Measurements from ENCODE around the gene TBC1D9B. TPM values are rescaled to one million over a fixed set of nuclear protein-coding genes. Genes with fewer than 3 reads are reported as not detected.
A peak's percentile ranks its signal among the peaks of the same experiment; 100 is the strongest.

Gene TBC1D9B
- total RNA-seq, 2 donors from 2014 or later: 61.6 to 74.1 TPM

DNA sequence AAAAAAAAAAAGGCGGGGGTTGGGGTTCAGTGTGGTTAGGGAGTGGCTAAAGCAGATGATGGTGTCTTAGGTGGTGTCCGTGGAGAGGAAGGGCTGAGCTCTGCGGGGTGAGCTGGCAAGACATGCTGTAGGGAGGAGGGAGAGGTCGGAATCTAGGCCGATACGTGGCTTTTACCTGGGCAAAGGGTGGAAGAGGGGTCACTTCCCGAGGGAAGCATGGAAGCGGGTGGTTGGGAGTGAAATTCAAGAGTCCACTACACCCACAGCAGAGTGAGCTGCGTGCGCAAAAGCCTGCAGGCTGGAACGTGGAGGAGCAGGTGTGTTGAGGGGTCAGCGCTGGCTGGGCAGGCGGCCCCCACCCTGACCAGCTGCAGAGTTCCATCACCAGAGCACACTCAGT is 17.8 kb downstream of the TBC1D9B start:
- peaks cover 5% of the 10 kb centered on the region for H3K4me1 Mint-ChIP-seq
- peak overlapping the region; percentile 54 for H3K27ac Mint-ChIP-seq
- ATAC-seq: no peak
- peaks cover 12% of the 10 kb centered on the region for H3K36me3 Mint-ChIP-seq (ENCODE audit: low read depth)
- H3K4me3 Mint-ChIP-seq: no peak overlapping the region
- H3K9me3 ChIP-seq (ENCODE audit: control insufficient read depth, low read length, poor library complexity, severe bottlenecking): no peaks in the 10 kb centered on the region
- DNase-seq: no peak
- H3K27me3 Mint-ChIP-seq: no peaks in the 10 kb centered on the region

DNA sequence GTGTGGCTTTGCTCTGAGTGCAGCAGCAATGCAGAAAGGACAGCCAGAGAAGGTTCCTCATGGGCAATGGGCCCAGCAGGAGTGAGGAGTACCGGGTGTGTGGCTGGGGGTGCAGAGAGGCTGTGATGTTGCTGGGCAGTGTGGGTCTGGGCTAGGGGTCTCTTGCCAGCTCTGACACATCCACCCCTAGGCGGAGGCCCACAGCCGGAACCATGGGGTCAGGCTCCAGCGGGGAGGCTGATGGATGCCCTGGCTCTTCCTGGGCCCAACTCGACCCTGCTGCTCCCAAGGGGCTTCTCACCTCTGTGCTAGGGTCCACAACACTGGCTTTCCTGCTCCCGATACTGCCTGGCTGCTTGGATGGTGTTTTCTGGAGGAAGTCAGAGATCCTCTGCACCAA is 19.9 kb downstream of the TBC1D9B start:
- no peaks in the 10 kb centered on the region for H3K27me3 Mint-ChIP-seq
- ATAC-seq (no peak), DNase-seq (no peak)
- peaks cover 5% of the 10 kb centered on the region for H3K4me1 Mint-ChIP-seq
- H3K4me3 Mint-ChIP-seq: no peak overlapping the region
- no peak overlapping the region for H3K27ac Mint-ChIP-seq
- H3K36me3 Mint-ChIP-seq (ENCODE audit: low read depth): peaks cover 15% of the 10 kb centered on the region
- no peaks in the 10 kb centered on the region for H3K9me3 ChIP-seq (ENCODE audit: control insufficient read depth, low read length, poor library complexity, severe bottlenecking)

DNA sequence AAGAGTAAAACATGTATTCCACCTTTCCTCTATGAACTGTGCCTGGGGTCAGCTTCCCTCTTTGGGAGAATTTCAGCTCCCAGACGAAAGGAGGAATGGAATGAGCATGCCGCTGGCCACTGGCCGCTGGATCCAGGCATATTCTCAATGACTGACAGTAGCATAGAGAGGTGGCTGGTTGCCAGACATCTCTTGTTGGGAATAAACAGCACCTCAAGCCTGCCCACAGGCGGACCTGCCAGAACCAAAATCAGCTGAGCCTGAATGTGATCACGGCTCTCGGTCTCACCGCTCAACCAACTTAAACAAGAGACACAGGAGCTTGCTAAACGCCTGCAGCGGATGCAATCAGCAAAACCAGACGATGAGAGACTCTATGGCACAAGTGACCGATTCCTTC is 20.6 kb downstream of the TBC1D9B start:
- H3K36me3 Mint-ChIP-seq (ENCODE audit: low read depth): peaks cover 15% of the 10 kb centered on the region

DNA sequence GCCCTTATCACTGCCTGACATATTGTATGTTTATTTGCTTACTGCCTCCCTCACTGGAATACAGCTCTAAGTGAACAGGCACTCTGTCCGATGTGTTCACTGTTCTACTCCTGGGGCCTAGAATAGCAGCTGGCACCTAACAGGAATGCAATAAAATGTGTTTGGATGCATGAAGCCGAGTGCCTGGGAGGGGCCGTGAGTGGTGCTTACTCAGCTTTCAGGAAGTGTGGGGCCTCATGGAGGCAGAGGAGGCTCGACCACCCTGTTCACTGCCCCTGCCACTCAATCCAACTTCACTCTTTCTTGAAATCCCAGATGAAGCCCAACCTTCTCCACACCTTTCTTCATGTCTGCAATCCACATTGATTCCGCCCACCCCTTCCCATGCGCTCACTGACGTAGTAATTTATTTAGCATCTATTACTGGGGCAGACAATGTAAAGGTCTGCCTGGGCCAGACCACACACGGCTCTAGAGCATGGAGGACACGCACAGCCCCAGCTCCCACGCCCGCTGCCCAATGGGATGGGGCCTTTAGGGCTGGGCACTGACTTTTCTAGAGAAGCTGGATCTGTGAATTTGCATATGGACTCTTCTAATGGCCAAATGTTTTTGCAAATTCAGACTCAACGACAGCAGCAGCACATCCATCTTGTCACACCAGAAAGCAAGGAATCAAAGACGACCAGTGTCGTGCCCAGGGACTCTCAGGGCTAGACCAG is 21.3 kb downstream of the TBC1D9B start:
- Mint-ChIP-seq H3K36me3 (ENCODE audit: low read depth) (peaks cover 14% of the 10 kb centered on the region), H3K27me3 (no peaks in the 10 kb centered on the region), H3K27ac (no peak overlapping the region), H3K4me1 (peaks cover 3% of the 10 kb centered on the region), H3K4me3 (no peak overlapping the region)
- H3K9me3 ChIP-seq (ENCODE audit: control insufficient read depth, low read length, poor library complexity, severe bottlenecking): no peaks in the 10 kb centered on the region
- ATAC-seq (no peak), DNase-seq (no peak)

More for the DNA sequence above, 20.6 kb downstream of the TBC1D9B start:
- no peaks in the 10 kb centered on the region for H3K27me3 Mint-ChIP-seq
- H3K9me3 ChIP-seq (ENCODE audit: control insufficient read depth, low read length, poor library complexity, severe bottlenecking): no peaks in the 10 kb centered on the region
- H3K4me3 Mint-ChIP-seq: no peak overlapping the region
- no peak overlapping the region for H3K27ac Mint-ChIP-seq
- peaks cover 5% of the 10 kb centered on the region for H3K4me1 Mint-ChIP-seq
- ATAC-seq (no peak), DNase-seq (no peak)

DNA sequence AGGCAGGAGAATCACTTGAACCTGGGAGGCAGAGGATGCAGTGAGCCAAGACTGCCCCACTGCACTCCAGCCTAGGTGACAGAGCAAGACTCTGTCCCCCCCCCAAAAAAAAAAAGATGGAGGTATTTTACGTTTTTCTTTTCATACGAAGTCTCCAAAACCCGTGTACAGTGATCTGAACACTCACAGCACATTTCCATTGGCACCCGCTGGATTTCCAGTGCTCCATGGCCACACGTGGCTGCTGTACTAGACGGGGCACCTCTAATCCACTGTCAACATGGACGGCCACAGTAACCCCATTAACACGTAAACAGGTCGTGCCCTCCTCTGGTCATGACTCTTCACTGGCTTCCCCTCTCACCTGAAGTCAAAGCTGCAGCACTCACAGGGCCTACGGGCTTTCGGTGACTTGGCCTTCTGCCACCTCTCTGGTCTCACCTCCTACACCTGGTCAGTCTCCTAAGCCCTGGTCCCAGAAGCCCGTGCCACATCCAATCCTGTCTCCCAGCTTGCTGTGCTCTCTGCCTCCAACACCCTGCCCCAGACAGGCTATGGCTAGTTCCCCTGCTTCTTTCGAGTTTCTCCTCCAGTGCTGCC is 22.1 kb downstream of the TBC1D9B start:
- no peak overlapping the region for H3K4me3 Mint-ChIP-seq
- DNase-seq (no peak), ATAC-seq (no peak)
- H3K9me3 ChIP-seq (ENCODE audit: control insufficient read depth, low read length, poor library complexity, severe bottlenecking): no peaks in the 10 kb centered on the region
- H3K27me3 Mint-ChIP-seq: no peaks in the 10 kb centered on the region
- H3K4me1 Mint-ChIP-seq: peaks cover 3% of the 10 kb centered on the region
- no peak overlapping the region for H3K27ac Mint-ChIP-seq
- H3K36me3 Mint-ChIP-seq (ENCODE audit: low read depth): peaks cover 12% of the 10 kb centered on the region

DNA sequence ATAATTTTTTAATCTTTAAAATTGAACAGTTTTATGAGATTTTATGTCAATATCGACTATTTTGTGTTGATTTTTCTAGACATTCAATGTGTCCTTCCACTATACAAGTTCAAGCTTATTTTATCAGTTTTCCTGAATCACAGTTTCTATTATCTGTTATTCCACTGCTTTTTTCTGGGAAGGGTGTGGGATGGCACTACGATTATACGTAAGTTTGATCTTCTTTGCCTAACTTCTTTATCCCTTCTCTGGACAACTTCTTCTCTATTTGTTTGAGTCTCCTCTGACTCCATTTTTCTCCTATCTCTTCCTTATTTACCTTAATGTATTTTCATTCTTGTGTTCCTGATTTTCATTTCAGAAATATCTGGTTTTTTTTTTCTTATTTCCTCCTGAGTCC is 24.5 kb downstream of the TBC1D9B start:
- no peak for ATAC-seq
- Mint-ChIP-seq H3K4me3 (no peak overlapping the region), H3K27ac (no peak overlapping the region), H3K4me1 (no peaks in the 10 kb centered on the region), H3K36me3 (ENCODE audit: low read depth) (peaks cover 6% of the 10 kb centered on the region), H3K27me3 (no peaks in the 10 kb centered on the region)
- no peaks in the 10 kb centered on the region for H3K9me3 ChIP-seq (ENCODE audit: control insufficient read depth, low read length, poor library complexity, severe bottlenecking)
- no peak for DNase-seq

DNA sequence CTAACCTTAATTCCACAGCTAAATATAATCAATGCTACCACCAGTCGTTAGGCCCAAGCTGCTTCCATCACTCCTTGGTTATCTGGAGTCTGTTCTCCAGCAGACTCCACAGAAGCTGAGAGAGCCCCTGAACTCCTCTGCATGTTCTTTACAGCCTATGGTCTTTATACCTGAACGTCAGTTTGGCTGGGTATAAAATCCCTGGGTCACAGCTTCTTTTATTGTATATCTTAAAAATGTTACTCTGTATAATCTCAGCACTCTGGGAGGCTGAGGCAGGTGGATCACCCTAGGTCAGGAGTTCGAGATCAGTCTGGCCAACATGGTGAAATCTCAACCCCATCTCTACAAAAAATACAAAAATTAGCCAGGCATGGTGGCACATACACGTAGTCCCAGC is 25.4 kb downstream of the TBC1D9B start:
- Mint-ChIP-seq H3K4me3 (no peak overlapping the region), H3K27ac (no peak overlapping the region), H3K36me3 (ENCODE audit: low read depth) (peaks cover 12% of the 10 kb centered on the region), H3K4me1 (peaks cover 5% of the 10 kb centered on the region), H3K27me3 (no peaks in the 10 kb centered on the region)
- ATAC-seq: no peak
- no peaks in the 10 kb centered on the region for H3K9me3 ChIP-seq (ENCODE audit: control insufficient read depth, low read length, poor library complexity, severe bottlenecking)
- no peak for DNase-seq

DNA sequence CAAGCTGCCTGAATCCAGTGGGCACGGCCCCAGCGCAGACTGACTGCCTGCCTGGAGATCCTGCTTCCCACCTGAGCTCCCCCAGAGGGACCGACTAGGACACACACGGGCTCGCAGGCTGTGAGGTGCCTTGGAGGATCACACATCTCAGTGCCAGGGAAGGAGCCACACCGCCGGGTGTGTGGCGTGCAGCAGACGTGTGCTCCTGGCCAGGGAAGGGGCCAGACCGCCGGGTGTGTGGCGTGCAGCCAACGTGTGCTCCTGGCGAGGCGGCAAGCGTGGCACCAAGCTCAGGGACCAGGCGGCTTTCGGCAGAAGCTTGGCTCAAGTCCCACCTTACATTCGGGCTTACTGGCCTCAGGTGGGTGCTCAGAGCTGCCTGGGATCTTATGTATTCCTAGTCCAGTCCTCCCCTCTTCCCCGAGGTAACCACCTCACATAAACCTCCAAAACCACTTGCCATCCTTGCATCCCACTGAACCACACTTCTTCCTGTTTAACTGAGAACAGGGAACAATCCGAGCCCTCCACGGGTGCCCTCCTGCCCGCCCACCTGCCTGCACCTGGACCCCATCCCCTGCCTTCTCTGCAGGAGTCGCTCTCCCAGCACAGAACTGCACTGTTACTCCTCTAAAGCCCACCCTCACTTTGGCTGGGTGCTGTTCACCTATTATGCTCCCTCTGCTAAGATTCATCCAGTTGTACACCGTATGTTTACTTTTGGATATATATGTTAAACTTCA is 26.7 kb downstream of the TBC1D9B start:
- no peak overlapping the region for H3K27ac Mint-ChIP-seq

DNA sequence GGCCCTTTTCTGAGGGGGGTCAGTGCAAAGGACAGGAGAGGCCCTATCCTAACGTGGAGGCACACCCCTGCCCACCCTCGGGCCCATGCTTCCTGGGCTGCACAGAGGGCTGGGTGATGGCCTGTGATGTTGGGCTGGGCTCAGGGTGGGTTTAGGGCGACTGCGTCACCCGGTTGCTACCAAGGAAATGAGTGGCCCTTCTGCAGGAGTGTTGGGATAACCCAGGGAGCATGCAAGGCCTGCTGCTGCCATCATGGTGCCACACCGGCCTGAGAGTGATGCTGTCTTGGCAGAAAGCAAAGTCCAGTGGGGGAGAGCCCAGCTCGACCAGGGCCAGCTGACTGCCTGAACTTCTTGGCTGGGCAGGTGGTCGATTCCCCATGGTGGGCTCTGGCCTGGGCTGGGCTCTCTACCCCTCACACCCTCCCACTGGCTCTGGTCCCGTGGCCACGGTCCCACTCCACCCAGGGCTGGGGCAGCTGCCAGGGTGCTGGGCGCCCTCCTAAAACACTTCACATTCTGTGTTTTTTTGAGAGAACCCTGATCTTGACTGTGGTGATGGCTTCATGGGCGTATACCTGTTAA is 27.5 kb downstream of the TBC1D9B start:
- no peak for ATAC-seq
- H3K27me3 Mint-ChIP-seq: no peaks in the 10 kb centered on the region
- H3K27ac Mint-ChIP-seq: no peak overlapping the region
- peaks cover 5% of the 10 kb centered on the region for H3K4me1 Mint-ChIP-seq
- peaks cover 9% of the 10 kb centered on the region for H3K36me3 Mint-ChIP-seq (ENCODE audit: low read depth)
- no peak for DNase-seq
- H3K9me3 ChIP-seq (ENCODE audit: control insufficient read depth, low read length, poor library complexity, severe bottlenecking): no peaks in the 10 kb centered on the region
- H3K4me3 Mint-ChIP-seq: no peak overlapping the region

More for the DNA sequence above, 26.7 kb downstream of the TBC1D9B start:
- peaks cover 11% of the 10 kb centered on the region for H3K36me3 Mint-ChIP-seq (ENCODE audit: low read depth)
- DNase-seq: no peak
- H3K9me3 ChIP-seq (ENCODE audit: control insufficient read depth, low read length, poor library complexity, severe bottlenecking): no peaks in the 10 kb centered on the region
- peaks cover 5% of the 10 kb centered on the region for H3K4me1 Mint-ChIP-seq
- H3K27me3 Mint-ChIP-seq: no peaks in the 10 kb centered on the region
- ATAC-seq: no peak
- no peak overlapping the region for H3K4me3 Mint-ChIP-seq

DNA sequence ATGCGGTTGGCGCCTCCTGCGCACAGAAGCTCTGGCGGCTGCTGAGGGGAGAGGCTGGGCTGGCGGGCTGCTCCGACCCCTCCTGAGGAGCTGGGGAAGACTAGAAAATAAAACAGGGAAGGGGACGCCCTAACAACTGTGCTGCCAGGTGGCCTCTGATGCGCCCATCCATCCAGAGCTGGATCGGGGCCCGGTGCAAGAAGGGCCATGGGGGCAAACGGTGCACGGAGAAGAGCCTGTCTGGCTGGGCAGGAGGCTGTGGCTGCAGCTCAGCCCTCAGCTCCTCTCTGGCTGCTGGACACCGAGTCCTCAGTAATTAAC is 28.0 kb downstream of the TBC1D9B start:
- Mint-ChIP-seq H3K36me3 (ENCODE audit: low read depth) (peaks cover 9% of the 10 kb centered on the region), H3K27me3 (no peaks in the 10 kb centered on the region), H3K4me3 (no peak overlapping the region), H3K4me1 (peaks cover 5% of the 10 kb centered on the region), H3K27ac (no peak overlapping the region)
- no peak for ATAC-seq
- no peaks in the 10 kb centered on the region for H3K9me3 ChIP-seq (ENCODE audit: control insufficient read depth, low read length, poor library complexity, severe bottlenecking)
- DNase-seq: no peak

DNA sequence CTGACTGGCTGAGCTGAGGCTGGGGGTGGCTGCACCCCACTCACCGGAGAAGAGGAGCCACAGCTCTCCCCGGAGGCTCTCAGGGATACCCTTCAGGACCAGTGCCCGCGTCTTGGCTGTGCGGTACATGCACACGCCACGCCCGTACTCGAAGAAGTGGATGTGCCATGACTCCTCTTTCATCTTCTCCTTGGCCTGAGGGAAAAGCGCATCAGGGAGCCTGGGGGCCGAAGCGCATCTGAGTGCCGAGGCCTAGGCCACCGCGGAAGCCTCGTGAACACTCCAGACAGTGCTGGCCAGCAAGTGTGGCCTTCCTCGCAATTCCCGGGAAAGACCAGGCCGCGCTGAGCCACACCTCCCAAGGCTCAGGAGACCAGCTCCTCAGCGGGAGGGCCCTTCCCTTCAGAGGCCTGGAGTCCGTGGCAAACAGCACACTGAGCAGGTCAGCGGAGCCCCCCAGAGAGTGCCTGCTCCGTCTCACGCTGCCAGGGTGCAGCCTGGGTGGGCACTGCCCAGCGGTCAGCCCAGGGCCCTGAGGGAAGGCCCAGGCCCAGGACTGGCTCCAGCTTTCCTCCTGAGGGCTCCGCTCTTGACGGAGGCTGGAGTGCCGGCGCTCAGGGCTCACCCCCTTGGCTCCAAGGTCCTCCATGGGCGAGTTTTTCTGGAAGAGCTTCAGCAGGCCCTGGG is 28.6 kb downstream of the TBC1D9B start:
- Mint-ChIP-seq H3K27ac (no peak overlapping the region), H3K36me3 (ENCODE audit: low read depth) (peaks cover 9% of the 10 kb centered on the region)
- no peak for ATAC-seq

DNA sequence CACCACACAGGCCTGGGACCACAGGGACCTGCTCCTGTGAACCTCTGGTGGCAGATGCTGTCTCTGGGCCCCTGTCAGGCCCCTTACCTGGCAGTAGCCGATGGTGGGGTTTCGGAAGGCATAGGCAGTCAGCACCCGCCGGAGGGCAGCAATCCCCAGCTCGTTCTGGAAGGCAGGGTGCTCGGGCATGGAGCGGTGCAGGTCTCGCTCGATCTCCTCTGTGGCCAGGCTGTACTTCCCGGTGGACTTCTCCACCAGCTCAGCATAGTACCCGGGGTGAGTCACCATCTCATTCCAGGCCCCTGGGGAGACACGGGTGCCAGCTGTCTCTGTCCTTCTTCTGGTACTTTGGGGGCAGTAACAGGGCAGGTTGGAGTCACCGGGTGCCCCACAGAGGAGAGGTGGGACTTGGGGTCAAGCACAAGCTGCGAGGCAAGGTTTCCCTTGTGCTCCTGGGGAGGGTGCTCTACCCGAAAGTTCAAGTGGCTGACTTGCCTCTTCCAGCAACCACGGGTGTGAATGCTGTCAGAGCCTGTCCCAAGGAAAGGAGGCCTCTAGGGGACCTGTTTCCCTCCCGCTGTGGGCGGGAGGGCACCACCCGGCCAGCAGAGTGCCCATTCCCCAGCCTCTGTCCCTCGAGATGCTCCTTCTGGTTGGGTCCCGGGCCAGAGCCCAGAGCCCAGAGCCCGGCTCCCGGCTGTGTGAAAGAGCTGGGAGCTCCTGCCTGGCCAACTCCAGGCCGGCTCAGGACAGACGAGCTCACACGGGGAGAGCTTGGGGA is 29.3 kb downstream of the TBC1D9B start:
- DNase-seq: no peak
- no peak for ATAC-seq
- H3K9me3 ChIP-seq (ENCODE audit: control insufficient read depth, low read length, poor library complexity, severe bottlenecking): no peaks in the 10 kb centered on the region
- H3K27ac Mint-ChIP-seq: no peak overlapping the region
- H3K4me3 Mint-ChIP-seq: no peak overlapping the region
- H3K4me1 Mint-ChIP-seq: peaks cover 5% of the 10 kb centered on the region
- no peaks in the 10 kb centered on the region for H3K27me3 Mint-ChIP-seq
- peaks cover 8% of the 10 kb centered on the region for H3K36me3 Mint-ChIP-seq (ENCODE audit: low read depth)

More for the DNA sequence above, 28.6 kb downstream of the TBC1D9B start:
- no peaks in the 10 kb centered on the region for H3K9me3 ChIP-seq (ENCODE audit: control insufficient read depth, low read length, poor library complexity, severe bottlenecking)
- H3K27me3 Mint-ChIP-seq: no peaks in the 10 kb centered on the region
- H3K4me3 Mint-ChIP-seq: no peak overlapping the region
- peaks cover 5% of the 10 kb centered on the region for H3K4me1 Mint-ChIP-seq
- no peak for DNase-seq
